GM12878 (cell line): ENCODE measurements around the gene ACKR2. TPM values are rescaled to one million over a fixed set of nuclear protein-coding genes. Genes with fewer than 3 reads are reported as not detected.
A peak's percentile ranks its signal among the peaks of the same experiment; 100 is the strongest.

Experiments
- CREB1 ChIP-seq: IDR thresholded peaks from 2 replicates; pipeline ENCODE4 v1.6.1; 2012; ENCODE audit warnings: low read depth, mild to moderate bottlenecking, inconsistent platforms
- EED ChIP-seq: sonication (generic); IDR thresholded peaks from 2 replicates; pipeline ENCODE4 v1.6.1; 2016; ENCODE audit warnings: antibody characterized with exemption, low read depth
- ELK1 ChIP-seq: IDR thresholded peaks from 2 replicates; pipeline ENCODE4 v1.6.1; 2012; ENCODE audit warnings: low read depth, low read length, improper control_type of control experiment
- GATAD2B ChIP-seq: fragments of 450-650 bp; conservative IDR thresholded peaks from 2 replicates; pipeline ENCODE4 v1.6.1; 2017; ENCODE audit warnings: low read depth, mild to moderate bottlenecking, moderate library complexity
- JUND ChIP-seq: IDR thresholded peaks from 2 replicates; pipeline ENCODE4 v1.6.1; 2012; ENCODE audit warnings: low read depth, mild to moderate bottlenecking, low read length, improper control_type of control experiment, moderate library complexity
- KAT2A ChIP-seq: conservative IDR thresholded peaks from 2 replicates; pipeline ENCODE4 v1.6.1; 2011; ENCODE audit warnings: low read depth, low read length; ENCODE audit not compliant: control insufficient read depth
- MAX ChIP-seq: IDR thresholded peaks from 2 replicates; pipeline ENCODE4 v1.6.1; 2012; ENCODE audit warnings: low read depth, low read length, improper control_type of control experiment
- PKNOX1 ChIP-seq: fragments of 450-650 bp; IDR thresholded peaks from 2 replicates; pipeline ENCODE4 v1.6.1; 2016; ENCODE audit warnings: mild to moderate bottlenecking
- POLR2AphosphoS5 ChIP-seq: IDR thresholded peaks from 2 replicates; pipeline ENCODE4 v1.6.1; 2011; ENCODE audit warnings: mild to moderate bottlenecking, low read length, inconsistent platforms
- POU2F2 ChIP-seq: IDR thresholded peaks from 3 replicates; pipeline ENCODE4 v1.6.1; 2011; ENCODE audit warnings: low read depth, mild to moderate bottlenecking, low read length, borderline replicate concordance
- RB1 ChIP-seq: fragments of 450-650 bp; formaldehyde crosslinking; IDR thresholded peaks from 2 replicates; pipeline ENCODE4 v1.6.1; 2017; ENCODE audit warnings: mild to moderate bottlenecking, borderline replicate concordance
- RELA ChIP-seq: fragments of 450-650 bp; IDR thresholded peaks from 2 replicates; pipeline ENCODE4 v1.8.0; 2014; ENCODE audit warnings: borderline replicate concordance; ENCODE audit not compliant: partially characterized antibody
- SRF ChIP-seq, 2 experiments: IDR thresholded peaks; 2 replicates each; pipeline ENCODE4 v1.6.1; 2011; ENCODE audit warnings: low read depth in 2 of 2, low read length in 2 of 2, mild to moderate bottlenecking in 1 of 2, moderate library complexity in 1 of 2
- TARDBP ChIP-seq: IDR thresholded peaks from 2 replicates; pipeline ENCODE4 v1.6.1; 2016; ENCODE audit warnings: borderline replicate concordance
- polyA plus RNA-seq, 11 experiments: library from polyadenylated mRNA; depleted of rRNA in 4 of 11; unstranded in 6 of 11; stranded (reverse) in 5 of 11; fragments of >200 nt; fragmentation: Nextera tagmentation in 4 of 11; fragmentation: Illumina TruSeq in 1 of 11; extraction: Ambion mirVana in 4 of 11; extraction: Trizol in 1 of 11; gene quantifications; 1 replicate in 1 of 11; 2 replicates in 10 of 11; pipeline versions ENCODE4 v1.2.1 to v1.2.3, GENCODE V29; 2011 to 2016; ENCODE audit warnings: inconsistent platforms in 2 of 11, missing spikeins in 2 of 11, low read depth in 1 of 11
- total RNA-seq, 4 experiments: library from RNA; depleted of rRNA in 3 of 4; stranded (reverse); fragments of >200 nt in 3 of 4; fragmentation: Illumina TruSeq in 1 of 4; extraction: Trizol in 1 of 4; gene quantifications; 2 replicates each; pipeline versions ENCODE4 v1.2.1 to v1.2.3, GENCODE V29; 2013 to 2021
- TF ChIP-seq, protein P1 (sequence below): fragments of 450-650 bp; IDR thresholded peaks from 2 replicates; pipeline ENCODE4 v1.6.1; 2016; ENCODE audit warnings: mild to moderate bottlenecking, moderate library complexity, borderline replicate concordance
- TF ChIP-seq, protein P2 (sequence below): fragments of 450-650 bp; IDR thresholded peaks from 2 replicates; pipeline ENCODE4 v1.6.1; 2017; ENCODE audit warnings: mild to moderate bottlenecking, moderate library complexity

Gene ACKR2
- total and polyA plus RNA-seq, 10 of the 15 experiments (the other 5 are each of a cell fraction or from before 2014, with no cell fraction given): 0.05 to 0.91 (median 0.23) TPM; not detected in 2

DNA sequence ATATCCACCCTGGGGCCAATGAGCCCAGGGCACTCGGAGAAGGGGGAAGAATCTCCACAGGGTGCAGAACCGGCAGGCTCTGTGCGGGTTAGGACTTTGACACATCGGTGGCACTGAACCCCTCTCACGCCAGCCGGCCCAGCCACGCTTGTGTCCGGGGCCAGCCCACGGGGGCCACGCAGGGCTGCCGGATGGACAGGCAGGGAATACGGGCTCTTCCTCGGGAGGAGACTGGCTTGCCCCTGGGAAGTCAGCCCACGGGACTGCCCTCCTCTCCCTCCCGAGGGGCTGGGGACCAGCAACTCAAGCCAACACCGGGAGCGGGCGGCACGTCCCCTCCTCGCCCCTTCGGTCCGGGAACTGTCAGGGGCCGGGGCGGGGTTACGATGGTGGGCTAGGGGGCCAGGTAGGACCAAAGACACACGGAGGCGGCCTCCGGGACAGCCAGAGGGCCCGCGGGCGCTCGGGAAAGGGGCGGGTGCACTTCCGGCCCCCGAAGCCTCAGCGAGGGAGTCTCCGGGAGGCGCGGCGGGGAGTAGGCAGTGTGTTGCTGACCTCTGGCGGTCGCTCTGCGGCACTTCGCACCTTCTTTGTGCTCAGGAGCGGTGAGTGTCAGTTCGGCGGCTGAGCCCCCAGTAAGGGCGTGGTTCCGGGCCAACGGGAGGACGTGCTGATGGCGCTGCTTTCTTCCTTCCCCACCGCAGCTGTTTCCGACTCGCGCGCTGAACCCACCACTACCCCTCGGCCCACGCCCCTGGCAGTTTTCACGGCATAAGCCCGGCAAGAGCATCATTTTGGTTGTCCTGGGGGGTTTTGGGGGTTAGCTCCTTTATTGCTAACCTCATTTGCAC, 71.6 kb downstream of the ACKR2 start (continued):
- TF ChIP-seq CREB1 (0 out of 2 replicates have a peak, but pooled peaks have one; percentile 31), KAT2A (no peak), JUND (peak; percentile 5; the same call in 1 of the 2 replicates), EED (0 out of 2 replicates have a peak, but pooled peaks have one; percentile 11), RB1 (peak; percentile 63; the same call in 1 of the 2 replicates), POLR2AphosphoS5 (no peak), TARDBP (no peak), SRF (IDR thresholded peaks at IDR 0.05; ENCODE audit: low read depth in 2 of 2, low read length in 2 of 2) (peak in 1 of 2 experiments; percentile 59; a peak in 1 of 4 replicates), ELK1 (peak; percentile 87), RELA (peak; percentile 78), GATAD2B (peak; percentile 59; the same call in 1 of the 2 replicates), PKNOX1 (peak; percentile 43; the same call in 1 of the 2 replicates), POU2F2 (peak; percentile 45; the same call in 1 of the 3 replicates), MAX (0 out of 2 replicates have a peak, but pooled peaks have one; percentile 13)
- TF ChIP-seq, protein P1, sequence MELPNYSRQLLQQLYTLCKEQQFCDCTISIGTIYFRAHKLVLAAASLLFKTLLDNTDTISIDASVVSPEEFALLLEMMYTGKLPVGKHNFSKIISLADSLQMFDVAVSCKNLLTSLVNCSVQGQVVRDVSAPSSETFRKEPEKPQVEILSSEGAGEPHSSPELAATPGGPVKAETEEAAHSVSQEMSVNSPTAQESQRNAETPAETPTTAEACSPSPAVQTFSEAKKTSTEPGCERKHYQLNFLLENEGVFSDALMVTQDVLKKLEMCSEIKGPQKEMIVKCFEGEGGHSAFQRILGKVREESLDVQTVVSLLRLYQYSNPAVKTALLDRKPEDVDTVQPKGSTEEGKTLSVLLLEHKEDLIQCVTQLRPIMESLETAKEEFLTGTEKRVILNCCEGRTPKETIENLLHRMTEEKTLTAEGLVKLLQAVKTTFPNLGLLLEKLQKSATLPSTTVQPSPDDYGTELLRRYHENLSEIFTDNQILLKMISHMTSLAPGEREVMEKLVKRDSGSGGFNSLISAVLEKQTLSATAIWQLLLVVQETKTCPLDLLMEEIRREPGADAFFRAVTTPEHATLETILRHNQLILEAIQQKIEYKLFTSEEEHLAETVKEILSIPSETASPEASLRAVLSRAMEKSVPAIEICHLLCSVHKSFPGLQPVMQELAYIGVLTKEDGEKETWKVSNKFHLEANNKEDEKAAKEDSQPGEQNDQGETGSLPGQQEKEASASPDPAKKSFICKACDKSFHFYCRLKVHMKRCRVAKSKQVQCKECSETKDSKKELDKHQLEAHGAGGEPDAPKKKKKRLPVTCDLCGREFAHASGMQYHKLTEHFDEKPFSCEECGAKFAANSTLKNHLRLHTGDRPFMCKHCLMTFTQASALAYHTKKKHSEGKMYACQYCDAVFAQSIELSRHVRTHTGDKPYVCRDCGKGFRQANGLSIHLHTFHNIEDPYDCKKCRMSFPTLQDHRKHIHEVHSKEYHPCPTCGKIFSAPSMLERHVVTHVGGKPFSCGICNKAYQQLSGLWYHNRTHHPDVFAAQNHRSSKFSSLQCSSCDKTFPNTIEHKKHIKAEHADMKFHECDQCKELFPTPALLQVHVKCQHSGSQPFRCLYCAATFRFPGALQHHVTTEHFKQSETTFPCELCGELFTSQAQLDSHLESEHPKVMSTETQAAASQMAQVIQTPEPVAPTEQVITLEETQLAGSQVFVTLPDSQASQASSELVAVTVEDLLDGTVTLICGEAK: peak; percentile 46; the same call in 1 of the 2 replicates
- TF ChIP-seq, protein P2, sequence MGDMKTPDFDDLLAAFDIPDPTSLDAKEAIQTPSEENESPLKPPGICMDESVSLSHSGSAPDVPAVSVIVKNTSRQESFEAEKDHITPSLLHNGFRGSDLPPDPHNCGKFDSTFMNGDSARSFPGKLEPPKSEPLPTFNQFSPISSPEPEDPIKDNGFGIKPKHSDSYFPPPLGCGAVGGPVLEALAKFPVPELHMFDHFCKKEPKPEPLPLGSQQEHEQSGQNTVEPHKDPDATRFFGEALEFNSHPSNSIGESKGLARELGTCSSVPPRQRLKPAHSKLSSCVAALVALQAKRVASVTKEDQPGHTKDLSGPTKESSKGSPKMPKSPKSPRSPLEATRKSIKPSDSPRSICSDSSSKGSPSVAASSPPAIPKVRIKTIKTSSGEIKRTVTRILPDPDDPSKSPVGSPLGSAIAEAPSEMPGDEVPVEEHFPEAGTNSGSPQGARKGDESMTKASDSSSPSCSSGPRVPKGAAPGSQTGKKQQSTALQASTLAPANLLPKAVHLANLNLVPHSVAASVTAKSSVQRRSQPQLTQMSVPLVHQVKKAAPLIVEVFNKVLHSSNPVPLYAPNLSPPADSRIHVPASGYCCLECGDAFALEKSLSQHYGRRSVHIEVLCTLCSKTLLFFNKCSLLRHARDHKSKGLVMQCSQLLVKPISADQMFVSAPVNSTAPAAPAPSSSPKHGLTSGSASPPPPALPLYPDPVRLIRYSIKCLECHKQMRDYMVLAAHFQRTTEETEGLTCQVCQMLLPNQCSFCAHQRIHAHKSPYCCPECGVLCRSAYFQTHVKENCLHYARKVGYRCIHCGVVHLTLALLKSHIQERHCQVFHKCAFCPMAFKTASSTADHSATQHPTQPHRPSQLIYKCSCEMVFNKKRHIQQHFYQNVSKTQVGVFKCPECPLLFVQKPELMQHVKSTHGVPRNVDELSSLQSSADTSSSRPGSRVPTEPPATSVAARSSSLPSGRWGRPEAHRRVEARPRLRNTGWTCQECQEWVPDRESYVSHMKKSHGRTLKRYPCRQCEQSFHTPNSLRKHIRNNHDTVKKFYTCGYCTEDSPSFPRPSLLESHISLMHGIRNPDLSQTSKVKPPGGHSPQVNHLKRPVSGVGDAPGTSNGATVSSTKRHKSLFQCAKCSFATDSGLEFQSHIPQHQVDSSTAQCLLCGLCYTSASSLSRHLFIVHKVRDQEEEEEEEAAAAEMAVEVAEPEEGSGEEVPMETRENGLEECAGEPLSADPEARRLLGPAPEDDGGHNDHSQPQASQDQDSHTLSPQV: 0 out of 2 replicates have a peak, but pooled peaks have one; percentile 80
- TF ChIP-seq, all 136 proteins: peak for 27
